ENCODE results near the gene VPS52. TPM values are rescaled to one million over a fixed set of nuclear protein-coding genes. Genes with fewer than 3 reads are reported as not detected.

Gene VPS52, protein sequence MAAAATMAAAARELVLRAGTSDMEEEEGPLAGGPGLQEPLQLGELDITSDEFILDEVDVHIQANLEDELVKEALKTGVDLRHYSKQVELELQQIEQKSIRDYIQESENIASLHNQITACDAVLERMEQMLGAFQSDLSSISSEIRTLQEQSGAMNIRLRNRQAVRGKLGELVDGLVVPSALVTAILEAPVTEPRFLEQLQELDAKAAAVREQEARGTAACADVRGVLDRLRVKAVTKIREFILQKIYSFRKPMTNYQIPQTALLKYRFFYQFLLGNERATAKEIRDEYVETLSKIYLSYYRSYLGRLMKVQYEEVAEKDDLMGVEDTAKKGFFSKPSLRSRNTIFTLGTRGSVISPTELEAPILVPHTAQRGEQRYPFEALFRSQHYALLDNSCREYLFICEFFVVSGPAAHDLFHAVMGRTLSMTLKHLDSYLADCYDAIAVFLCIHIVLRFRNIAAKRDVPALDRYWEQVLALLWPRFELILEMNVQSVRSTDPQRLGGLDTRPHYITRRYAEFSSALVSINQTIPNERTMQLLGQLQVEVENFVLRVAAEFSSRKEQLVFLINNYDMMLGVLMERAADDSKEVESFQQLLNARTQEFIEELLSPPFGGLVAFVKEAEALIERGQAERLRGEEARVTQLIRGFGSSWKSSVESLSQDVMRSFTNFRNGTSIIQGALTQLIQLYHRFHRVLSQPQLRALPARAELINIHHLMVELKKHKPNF
- 15.8 to 18.0 TPM (median 16.9 TPM) in 5 replicates for total RNA-seq (2022; extraction: Qiagen RNA extraction; ENCODE audit: low read depth)

DNA sequence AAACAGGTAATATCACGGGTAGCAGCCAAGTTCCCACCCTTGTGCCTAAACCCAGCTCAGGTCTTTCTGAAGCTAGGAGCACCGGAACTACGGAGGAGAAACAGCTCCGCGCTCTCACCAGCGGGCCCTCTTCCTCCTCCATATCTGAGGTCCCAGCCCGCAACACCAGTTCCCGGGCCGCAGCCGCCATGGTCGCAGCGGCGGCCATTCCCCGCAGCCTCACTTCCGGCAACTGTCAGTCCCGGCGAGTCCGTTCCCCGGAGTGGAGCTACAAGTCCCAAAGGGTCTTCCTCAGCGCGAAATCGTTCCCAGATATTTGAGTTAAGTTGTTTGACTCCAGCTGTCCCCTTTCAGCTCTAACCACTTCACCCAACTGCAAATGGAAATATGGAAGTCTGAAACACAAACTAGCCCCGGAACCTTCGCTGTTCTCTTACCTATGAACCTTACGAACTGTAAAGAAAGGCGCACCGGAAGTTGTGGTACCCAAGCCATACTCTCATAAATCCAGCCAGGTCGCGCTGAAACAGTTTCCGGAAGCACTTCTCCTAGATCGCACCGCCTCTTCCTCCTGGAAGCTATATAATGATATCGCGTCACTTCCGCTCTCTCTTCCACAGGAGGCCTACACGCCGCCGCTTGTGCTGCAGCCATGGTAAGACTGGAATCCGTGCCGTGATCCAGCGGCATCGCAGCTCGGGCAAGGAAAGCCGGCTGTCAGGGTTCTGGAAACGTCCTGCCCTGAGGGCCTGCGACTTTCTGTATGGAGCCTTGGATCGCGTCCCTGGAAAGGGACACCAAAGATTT is at the start of gene VPS52, which contains the start of gene RPS18:
VPS52 (minus strand) TSS at position 409 of the 807 bp plus-strand sequence; CDS start at position 208, 201 bp downstream.
RPS18 (plus strand) TSS at position 608 of the 807 bp plus-strand sequence; CDS start at position 653, 45 bp downstream.

DNA sequence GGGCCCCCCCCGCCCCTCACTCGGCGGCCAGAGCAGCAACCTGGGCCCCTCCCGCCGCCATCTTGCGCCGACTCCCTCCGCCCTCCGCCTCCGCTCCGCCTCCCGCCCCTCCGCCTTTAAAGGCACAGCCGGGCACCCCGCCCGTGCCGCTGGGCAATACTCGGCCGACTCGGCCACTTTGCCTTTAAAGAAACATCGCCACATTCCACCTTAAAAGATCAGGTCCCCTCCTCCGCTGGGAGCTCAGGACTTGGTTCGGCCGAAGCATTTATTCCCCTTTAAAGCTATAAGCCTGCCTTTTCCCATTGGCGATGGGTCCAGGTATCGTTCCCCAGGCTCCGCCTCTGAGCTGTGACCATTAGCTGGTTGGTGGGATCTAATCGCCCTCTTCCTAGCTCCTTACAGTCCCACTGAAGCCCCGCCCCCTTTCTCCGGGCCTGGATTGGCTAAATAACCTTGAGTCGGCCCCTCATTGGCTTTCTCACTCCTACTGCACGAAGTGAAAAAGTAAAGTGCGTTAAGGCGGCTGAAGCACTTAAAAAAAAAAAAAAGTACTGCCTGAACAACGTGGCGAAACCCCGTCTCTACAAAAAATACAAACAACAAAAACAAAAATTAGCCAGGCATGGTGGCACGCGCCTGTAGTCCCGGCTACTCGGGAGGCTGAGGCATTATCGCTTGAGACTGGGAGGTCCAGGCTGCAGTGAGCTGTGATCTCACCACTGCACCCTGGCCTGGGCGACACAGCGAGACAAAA is 46.2 kb upstream of the VPS52 start, which contains the start of gene ZBTB22:
ZBTB22 (minus strand) TSS at position 76 of the 757 bp plus-strand sequence. CDS start 828 bp downstream, outside the sequence.

DNA sequence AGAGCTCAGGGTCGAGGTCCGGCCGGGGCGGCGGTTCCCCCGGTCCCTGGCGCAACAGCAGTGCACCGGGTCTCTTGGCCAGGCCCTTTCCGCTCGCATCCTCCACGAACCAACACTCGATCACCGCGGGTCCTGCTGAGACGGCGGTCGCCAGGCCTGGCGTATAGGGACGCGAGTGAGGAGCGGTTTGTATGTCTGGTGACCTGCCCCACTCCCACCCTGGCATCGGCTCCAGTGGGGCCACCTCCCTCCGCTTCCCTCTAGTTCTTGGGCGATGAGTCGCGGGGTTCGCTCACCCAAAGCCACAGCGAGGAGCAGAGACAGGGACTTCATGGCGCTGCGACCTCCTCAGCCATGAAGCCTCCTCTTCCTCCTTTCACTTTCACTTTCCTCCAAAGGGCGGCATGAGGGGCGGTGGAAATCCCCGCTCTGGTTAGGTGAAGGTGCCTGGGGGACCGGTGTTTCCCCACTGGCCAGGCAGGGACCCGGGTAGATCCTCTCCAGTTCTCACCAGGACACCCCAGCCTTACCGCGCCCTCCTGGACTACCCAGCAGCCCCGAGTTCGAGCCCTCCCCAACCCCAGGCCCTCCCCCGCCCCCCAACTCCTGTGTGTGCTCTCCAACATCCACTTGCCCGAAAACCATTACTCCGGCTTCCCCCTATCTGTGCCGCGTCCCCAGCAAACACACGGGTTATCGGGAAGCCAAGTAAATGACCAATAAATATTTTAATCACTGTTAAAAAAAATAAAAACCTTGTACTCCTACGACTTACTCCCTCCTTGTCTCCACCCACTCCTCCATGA is 42.2 kb upstream of the VPS52 start, which contains the start of gene TAPBP:
TAPBP (minus strand) TSS at position 370 of the 806 bp plus-strand sequence; CDS start at position 333, 37 bp downstream.

DNA sequence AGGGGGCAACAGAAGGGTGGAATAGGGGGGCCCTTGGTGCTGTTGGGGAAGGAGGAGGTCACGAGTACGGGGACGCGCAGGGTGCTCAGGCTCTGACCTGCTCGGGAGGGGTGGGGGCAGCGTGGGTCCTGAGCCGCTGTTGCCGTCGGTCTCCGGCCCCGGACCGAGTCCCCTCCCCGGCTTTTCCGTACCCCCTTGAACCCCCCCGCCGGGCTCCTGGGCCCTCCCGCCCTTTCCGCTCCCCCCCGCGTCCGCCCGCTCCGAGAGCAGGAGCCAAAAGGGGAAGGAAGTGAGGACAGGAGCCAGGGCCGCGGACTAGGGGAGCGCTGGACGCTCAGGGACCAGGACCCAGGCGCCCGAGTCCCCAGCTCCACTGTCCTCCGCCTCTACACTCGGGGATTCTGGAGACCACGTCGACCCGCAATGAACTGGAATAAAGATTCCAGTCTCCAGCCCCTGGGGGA is 27.1 kb upstream of the VPS52 start, which contains the start of gene RGL2:
RGL2 (minus strand) TSS at position 170 of the 464 bp plus-strand sequence. CDS start 332 bp downstream, outside the sequence.

DNA sequence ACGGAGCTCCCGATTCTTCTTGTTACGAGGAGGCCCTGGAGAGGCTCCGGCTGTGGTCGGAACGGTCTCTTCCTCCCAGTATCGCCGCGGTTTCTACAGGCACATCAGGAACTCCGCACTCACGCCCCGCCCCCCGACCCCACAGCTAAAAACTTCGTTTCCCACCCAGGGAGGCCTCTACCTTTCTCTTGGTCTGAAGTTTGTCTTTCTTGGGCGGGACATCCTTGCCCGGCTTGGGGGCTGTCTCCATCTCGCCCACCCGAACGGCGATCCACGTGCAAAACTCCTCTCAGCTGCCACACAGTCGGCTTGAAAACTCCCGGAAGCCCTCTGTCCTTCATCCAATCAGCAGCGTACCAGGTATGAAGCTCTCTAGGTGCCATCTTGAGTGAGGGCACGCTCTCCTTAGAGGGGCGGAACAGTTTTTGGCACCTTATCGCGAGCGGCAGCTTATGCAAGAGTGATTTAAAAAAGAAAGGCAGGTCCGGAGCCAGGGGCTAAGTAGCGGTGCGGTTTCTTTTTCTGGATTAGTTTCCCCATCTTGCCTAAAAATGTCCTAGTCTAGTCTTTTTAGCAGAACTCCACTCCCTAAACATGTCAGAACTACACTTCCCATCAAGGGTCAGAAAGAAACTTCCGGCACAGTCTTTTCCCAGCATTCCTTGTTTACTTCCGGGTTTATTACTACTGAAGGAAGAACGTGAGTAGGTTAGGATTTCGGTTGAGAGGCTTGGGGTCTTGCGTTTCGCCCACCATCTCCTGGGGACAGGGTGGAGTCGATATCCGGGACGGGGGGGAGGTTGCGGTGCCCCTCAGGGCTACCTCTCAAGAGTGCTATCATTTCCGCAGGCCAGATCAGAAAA is 17.5 kb upstream of the VPS52 start, which contains the start of the genes PFDN6 and WDR46:
PFDN6 (plus strand) TSS at position 681 of the 863 bp plus-strand sequence. CDS start 256 bp downstream, outside the sequence.
WDR46 (minus strand) TSS at position 319 of the 863 bp plus-strand sequence; CDS start at position 250, 69 bp downstream.

DNA sequence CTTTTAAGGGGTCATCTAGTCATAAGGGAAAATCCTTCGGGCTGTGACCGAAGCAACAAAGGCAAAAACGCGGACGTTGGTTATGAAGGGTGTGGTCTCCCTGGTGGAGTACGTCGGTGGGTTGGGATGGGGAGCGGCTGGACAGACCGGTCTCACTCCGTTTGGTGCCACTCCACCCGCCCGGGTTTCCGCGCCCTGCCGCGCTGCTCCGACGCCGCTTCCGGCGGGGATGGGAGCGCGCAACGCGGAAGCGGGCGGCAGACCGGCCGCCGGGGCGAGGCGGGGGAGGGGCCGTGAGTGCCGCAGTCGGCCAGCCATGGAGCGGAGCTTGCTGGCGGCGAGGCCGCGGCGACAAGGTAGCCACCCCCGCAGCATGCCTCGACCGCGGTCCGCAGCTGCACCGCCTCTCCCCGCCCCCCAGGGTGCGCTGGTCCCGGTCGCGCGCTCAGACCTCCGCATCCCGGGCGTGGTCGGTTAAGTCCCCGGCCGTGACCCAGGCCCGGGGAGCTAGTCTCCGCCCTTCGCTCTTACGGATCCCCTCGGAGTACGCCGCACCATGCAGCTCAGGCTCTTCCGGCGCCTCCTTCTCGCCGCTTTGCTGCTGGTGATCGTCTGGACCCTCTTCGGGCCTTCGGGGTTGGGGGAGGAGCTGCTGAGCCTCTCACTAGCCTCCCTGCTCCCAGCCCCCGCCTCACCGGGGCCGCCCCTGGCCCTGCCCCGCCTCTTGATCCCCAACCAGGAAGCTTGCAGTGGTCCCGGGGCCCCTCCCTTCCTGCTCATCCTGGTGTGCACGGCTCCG is 5.4 kb upstream of the VPS52 start, which contains the start of gene B3GALT4:
B3GALT4 (plus strand) TSS at position 260 of the 799 bp plus-strand sequence; CDS start at position 557, 297 bp downstream.

DNA sequence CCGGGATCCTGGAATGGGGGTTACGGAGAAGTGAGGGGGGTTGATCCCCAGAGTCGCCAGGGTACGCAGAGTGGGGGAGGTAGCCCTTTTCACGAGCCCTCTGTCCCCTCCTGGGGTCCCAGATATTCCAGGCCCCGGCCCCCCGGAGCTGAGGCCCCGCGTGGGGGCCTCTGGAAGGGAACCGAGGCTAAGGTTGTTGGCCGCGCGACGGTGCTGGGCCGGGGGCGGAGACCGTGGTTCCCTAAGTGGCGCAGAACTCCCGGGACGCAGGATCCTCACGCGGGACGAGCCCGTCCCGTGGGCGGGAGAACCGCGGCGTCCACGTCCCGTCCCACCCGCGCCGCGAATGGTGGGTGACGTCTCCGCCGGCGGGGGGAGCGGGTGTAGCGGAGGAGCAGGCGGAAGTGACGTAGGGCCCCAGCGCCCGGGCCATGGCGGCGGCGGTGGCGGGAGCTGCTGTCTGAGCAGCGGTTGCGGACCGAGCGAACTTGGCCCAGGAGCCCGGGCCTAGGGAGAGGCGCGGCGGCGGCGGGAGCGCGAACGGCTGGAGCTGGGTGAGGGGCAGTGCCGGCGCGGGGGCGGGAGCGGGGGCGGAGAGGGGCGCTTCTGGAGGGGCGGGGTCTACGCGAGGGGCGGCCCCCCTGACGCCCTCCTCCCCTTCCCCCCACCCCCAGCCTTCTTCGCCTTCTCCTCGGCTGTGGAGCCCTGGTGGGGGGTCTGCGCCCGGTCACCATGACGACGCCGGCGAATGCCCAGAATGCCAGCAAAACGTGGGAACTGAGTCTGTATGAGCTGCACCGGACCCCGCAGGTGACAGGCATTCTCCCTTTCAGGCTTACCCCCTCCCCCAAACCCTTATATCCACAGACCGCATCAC is 63.3 kb downstream of the VPS52 start, which contains the start of gene RING1:
RING1 (plus strand) TSS at position 410 of the 877 bp plus-strand sequence; CDS start at position 733, 323 bp downstream.

DNA sequence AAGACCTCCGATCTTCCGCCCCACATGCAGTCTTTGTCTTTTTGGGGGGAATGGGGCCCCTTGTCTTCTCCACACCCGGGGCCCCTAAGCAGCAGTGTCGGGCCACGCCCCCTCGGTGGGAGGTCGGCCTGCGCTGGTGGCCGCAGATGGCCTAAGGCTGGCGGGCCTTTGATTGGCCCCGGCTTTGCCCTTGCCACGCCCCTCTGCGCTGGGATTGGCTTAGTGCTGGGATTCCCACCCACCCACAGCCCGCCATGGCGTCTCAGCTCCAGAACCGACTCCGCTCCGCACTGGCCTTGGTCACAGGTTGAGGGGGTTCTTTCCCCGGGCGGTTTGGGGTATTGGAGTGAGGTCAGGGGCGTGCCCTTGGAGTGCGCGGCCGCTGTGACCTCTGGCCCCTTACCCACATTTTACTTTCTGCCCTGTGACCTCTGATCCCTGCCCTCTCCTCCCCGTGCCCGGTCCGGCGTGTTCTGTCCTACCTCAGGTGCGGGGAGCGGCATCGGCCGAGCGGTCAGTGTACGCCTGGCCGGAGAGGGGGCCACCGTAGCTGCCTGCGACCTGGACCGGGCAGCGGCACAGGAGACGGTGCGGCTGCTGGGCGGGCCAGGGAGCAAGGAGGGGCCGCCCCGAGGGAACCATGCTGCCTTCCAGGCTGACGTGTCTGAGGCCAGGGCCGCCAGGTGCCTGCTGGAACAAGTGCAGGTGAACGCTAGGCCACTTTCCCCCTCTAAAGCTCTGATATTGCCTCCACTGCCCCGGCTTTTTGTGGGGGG is 67.1 kb downstream of the VPS52 start, which contains the start of gene HSD17B8:
HSD17B8 (plus strand) TSS at position 241 of the 776 bp plus-strand sequence; CDS start at position 255, 14 bp downstream.

Other genes with a start within 250 kb of the VPS52 start
- 0.33 TPM in 1 of 5 replicates, not detected in the others for gene HLA-DPA1, start 198.2 kb downstream of the VPS52 start, total RNA-seq (2022; extraction: Qiagen RNA extraction; ENCODE audit: low read depth)
- gene HLA-DPB1, start 195.9 kb downstream of the VPS52 start, total RNA-seq (2022; extraction: Qiagen RNA extraction; ENCODE audit: low read depth) = not detected in 5 replicates
- 0.37 to 1.3 TPM (median 0.90 TPM) in 5 replicates for gene COL11A2, start 79.4 kb downstream of the VPS52 start, total RNA-seq (2022; extraction: Qiagen RNA extraction; ENCODE audit: low read depth)
- gene RXRB, start 71.2 kb downstream of the VPS52 start, total RNA-seq (2022; extraction: Qiagen RNA extraction; ENCODE audit: low read depth) = 15.5 to 21.7 TPM (median 20.6 TPM) in 5 replicates
- gene SLC39A7, start 71.0 kb downstream of the VPS52 start, total RNA-seq (2022; extraction: Qiagen RNA extraction; ENCODE audit: low read depth) = 111 to 121 TPM (median 118 TPM) in 5 replicates
- gene HSD17B8, start 67.2 kb downstream of the VPS52 start, total RNA-seq (2022; extraction: Qiagen RNA extraction; ENCODE audit: low read depth) = 11.0 to 16.7 TPM (median 15.5 TPM) in 5 replicates
- gene RING1, start 63.4 kb downstream of the VPS52 start, total RNA-seq (2022; extraction: Qiagen RNA extraction; ENCODE audit: low read depth) = 19.8 to 28.2 TPM (median 25.6 TPM) in 5 replicates
- 2,467 to 2,823 TPM (median 2,760 TPM) in 5 replicates for gene RPS18, start 199 bp upstream of the VPS52 start, total RNA-seq (2022; extraction: Qiagen RNA extraction; ENCODE audit: low read depth)
- gene B3GALT4, start 5.2 kb upstream of the VPS52 start, total RNA-seq (2022; extraction: Qiagen RNA extraction; ENCODE audit: low read depth) = 0.30 to 0.75 TPM (median 0.53 TPM) in 5 replicates
- gene WDR46, start 17.4 kb upstream of the VPS52 start, total RNA-seq (2022; extraction: Qiagen RNA extraction; ENCODE audit: low read depth) = 53.2 to 66.0 TPM (median 58.6 TPM) in 5 replicates
- gene PFDN6, start 17.7 kb upstream of the VPS52 start, total RNA-seq (2022; extraction: Qiagen RNA extraction; ENCODE audit: low read depth) = 102 to 132 TPM (median 118 TPM) in 5 replicates
- gene RGL2, start 27.1 kb upstream of the VPS52 start, total RNA-seq (2022; extraction: Qiagen RNA extraction; ENCODE audit: low read depth) = 11.0 to 13.8 TPM (median 13.4 TPM) in 5 replicates
- gene TAPBP, start 42.2 kb upstream of the VPS52 start, total RNA-seq (2022; extraction: Qiagen RNA extraction; ENCODE audit: low read depth) = 35.9 to 44.9 TPM (median 39.4 TPM) in 5 replicates
- 2.8 to 4.1 TPM (median 3.2 TPM) in 5 replicates for gene ZBTB22, start 45.9 kb upstream of the VPS52 start, total RNA-seq (2022; extraction: Qiagen RNA extraction; ENCODE audit: low read depth)
- gene DAXX, start 51.1 kb upstream of the VPS52 start, total RNA-seq (2022; extraction: Qiagen RNA extraction; ENCODE audit: low read depth) = 39.9 to 42.5 TPM (median 41.0 TPM) in 5 replicates
- 38.6 to 46.1 TPM (median 44.5 TPM) in 5 replicates for gene KIFC1, start 119.9 kb upstream of the VPS52 start, total RNA-seq (2022; extraction: Qiagen RNA extraction; ENCODE audit: low read depth)
- 12.7 to 17.4 TPM (median 16.2 TPM) in 5 replicates for gene PHF1, start 139.1 kb upstream of the VPS52 start, total RNA-seq (2022; extraction: Qiagen RNA extraction; ENCODE audit: low read depth)
- gene CUTA, start 146.2 kb upstream of the VPS52 start, total RNA-seq (2022; extraction: Qiagen RNA extraction; ENCODE audit: low read depth) = 161 to 229 TPM (median 209 TPM) in 5 replicates
- gene SYNGAP1, start 148.2 kb upstream of the VPS52 start, total RNA-seq (2022; extraction: Qiagen RNA extraction; ENCODE audit: low read depth) = 3.5 to 7.9 TPM (median 4.8 TPM) in 5 replicates
- 10.3 to 12.6 TPM (median 12.2 TPM) in 5 replicates for gene ZBTB9, start 182.7 kb upstream of the VPS52 start, total RNA-seq (2022; extraction: Qiagen RNA extraction; ENCODE audit: low read depth)